NCI-H146 treated with DMSO at 0.1 percent for 48 hours (cell line): ENCODE measurements around the gene SLC31A1.

Experiments
- DNase-seq: peaks from one replicate; lab custom pipeline; 2025; ENCODE audit not compliant: unreplicated experiment; lab: John Stamatoyannopoulos, UW

SLC31A1 gene

GRCh38 chr9:113302792-113303418 is 81.6 kb downstream of the SLC31A1 start, which contains the start of gene RNF183:
RNF183 (minus strand) TSS chr9:113303376; CDS start chr9:113298184, 5,192 bp downstream.
- DNase-seq, result no peak

- DNase-seq, result no peak
Observed at GRCh38 chr9:113306566-113306965, 85.2 kb downstream of the SLC31A1 start.

- DNase-seq, result no peak
Observed at GRCh38 chr9:113307396-113307975, 86.1 kb downstream of the SLC31A1 start.

GRCh38 chr9:113309204-113309813 is 88.0 kb downstream of the SLC31A1 start:
- DNase-seq, result no peak

- DNase-seq, result no peak
Observed at GRCh38 chr9:113310538-113310937, 89.2 kb downstream of the SLC31A1 start.

GRCh38 chr9:113311961-113312360 is 90.6 kb downstream of the SLC31A1 start:
- DNase-seq, result no peak

GRCh38 chr9:113313261-113313660 is 91.9 kb downstream of the SLC31A1 start:
- DNase-seq, result no peak
